Vagina (tissue), 2 donors: ENCODE measurements around the gene MACO1.

Source experiments
- CTCF ChIP-seq, 3 experiments: fragments of 450-650 bp in 2 of 3; fragments of 200-600 bp in 1 of 3; sonication (generic) in 1 of 3; IDR thresholded peaks; one replicate each; pipeline ENCODE4 v1.5.1; 2017 to 2019; ENCODE audit warnings: antibody characterized with exemption in 3 of 3, mild to moderate bottlenecking in 2 of 3, moderate library complexity in 2 of 3
- POLR2A ChIP-seq, 2 donors: fragments of 450-650 bp; IDR thresholded peaks; one replicate each; pipeline ENCODE4 v1.6.1; 2017; ENCODE audit warnings: antibody characterized with exemption in 2 of 2, mild to moderate bottlenecking in 2 of 2, moderate library complexity in 2 of 2

- no peak for TF ChIP-seq CTCF (IDR thresholded peaks at IDR 0.05)
- no peak for TF ChIP-seq POLR2A (IDR thresholded peaks at IDR 0.05)
Measured at GRCh38 chr1:25460020-25460419, 29.3 kb downstream of the MACO1 start.
